Gastrocnemius medialis (tissue), 4 donors: ENCODE data around the gene ATXN10.

Source experiments
- CTCF ChIP-seq, 5 experiments: fragments of 450-650 bp in 3 of 5; fragments of 200-600 bp in 2 of 5; sonication (generic) in 2 of 5; IDR thresholded peaks in 4 of 5; conservative IDR thresholded peaks in 1 of 5; 1 replicate in 4 of 5; 2 replicates in 1 of 5; pipeline ENCODE4 v1.5.1; 2016 to 2019; ENCODE audit warnings: antibody characterized with exemption in 5 of 5, mild to moderate bottlenecking in 3 of 5, moderate library complexity in 3 of 5
- POLR2A ChIP-seq, 2 donors: fragments of 450-650 bp; IDR thresholded peaks; one replicate each; pipeline ENCODE4 v1.6.1; 2017; ENCODE audit warnings: antibody characterized with exemption in 2 of 2, mild to moderate bottlenecking in 2 of 2, moderate library complexity in 2 of 2

- TF ChIP-seq POLR2A (IDR thresholded peaks at IDR 0.05) (no peak), CTCF (IDR thresholded peaks at IDR 0.05 in 4 of 5, conservative IDR thresholded peaks at IDR 0.05 in 1 of 5) (no peak)
These were observed 28.6 kb upstream of the ATXN10 start for GRCh38 chr22:45642986-45643385.
